ENCODE data around the gene RAI1.

DNA sequence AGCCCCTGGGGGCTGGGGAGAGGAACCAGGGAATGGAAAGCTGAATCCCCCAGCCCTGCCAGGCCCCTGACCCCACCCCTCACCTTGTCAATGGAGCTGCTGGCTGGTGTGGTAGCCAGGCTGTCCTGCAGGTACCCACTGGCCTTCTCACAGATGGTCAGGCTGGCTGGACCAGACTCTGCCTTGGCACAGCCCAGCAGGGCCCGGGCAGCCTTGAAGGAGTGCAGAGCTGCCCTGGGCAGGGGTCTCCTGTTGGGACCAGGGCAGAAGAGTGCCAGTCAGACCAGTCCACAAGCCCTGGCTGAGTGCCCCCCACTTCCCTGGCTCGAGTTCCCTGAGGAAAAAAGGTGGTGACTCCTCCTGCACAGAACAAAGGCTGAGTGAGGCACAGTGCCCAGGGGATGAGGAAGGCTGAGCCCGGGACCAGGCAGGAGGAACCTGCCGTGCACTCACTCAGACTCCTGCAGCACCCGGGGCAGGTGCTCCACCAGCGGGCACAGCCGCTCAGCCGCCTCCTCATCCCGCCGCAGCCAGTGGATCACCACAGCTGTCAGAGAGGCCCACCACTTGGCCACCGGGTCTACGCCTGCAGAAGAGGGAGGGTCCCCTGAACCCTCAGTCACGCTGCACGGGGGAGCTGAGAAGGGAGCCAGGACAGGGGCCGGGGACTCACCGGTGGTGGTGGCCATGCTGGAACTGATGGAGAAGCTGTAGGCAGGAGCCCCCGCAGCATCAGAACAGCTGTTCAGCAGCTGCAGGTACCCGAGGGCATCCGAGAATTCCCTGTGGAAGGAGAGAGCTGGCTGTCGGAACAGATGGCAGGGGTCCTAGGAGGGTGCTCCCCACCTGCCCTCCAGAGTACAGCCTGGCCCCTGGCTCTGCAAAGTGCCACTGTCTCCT, 133.2 kb downstream of the RAI1 start:
- TF ChIP-seq, protein P1, sequence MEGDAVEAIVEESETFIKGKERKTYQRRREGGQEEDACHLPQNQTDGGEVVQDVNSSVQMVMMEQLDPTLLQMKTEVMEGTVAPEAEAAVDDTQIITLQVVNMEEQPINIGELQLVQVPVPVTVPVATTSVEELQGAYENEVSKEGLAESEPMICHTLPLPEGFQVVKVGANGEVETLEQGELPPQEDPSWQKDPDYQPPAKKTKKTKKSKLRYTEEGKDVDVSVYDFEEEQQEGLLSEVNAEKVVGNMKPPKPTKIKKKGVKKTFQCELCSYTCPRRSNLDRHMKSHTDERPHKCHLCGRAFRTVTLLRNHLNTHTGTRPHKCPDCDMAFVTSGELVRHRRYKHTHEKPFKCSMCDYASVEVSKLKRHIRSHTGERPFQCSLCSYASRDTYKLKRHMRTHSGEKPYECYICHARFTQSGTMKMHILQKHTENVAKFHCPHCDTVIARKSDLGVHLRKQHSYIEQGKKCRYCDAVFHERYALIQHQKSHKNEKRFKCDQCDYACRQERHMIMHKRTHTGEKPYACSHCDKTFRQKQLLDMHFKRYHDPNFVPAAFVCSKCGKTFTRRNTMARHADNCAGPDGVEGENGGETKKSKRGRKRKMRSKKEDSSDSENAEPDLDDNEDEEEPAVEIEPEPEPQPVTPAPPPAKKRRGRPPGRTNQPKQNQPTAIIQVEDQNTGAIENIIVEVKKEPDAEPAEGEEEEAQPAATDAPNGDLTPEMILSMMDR (conservative IDR thresholded peaks at IDR 0.05; ENCODE audit: low read length), result no peak
- no peak for TF ChIP-seq EZH2phosphoT487 (IDR thresholded peaks at IDR 0.05; ENCODE audit: borderline replicate concordance, low read depth, low read length)

Measured in OCI-LY7 (cell line).